Mammary epithelial cell (primary cell): Measurements from ENCODE around the gene PRR3.

Experiments
- EZH2 ChIP-seq: IDR thresholded peaks from 2 replicates; pipeline ENCODE4 v1.6.1; 2012; ENCODE audit warnings: low read length, inconsistent platforms, borderline replicate concordance
- TF ChIP-seq, protein P1 (sequence below), 2 donors: IDR thresholded peaks in 1 of 2; conservative IDR thresholded peaks in 1 of 2; 2 replicates each; pipeline ENCODE4 v1.5.1; 2011 to 2012; ENCODE audit warnings: inconsistent platforms in 2 of 2, low read length in 2 of 2, mild to moderate bottlenecking in 2 of 2, control low read depth in 1 of 2, low read depth in 1 of 2; ENCODE audit not compliant: insufficient read depth in 1 of 2; ENCODE audit errors: extremely low read depth in 1 of 2

DNA sequence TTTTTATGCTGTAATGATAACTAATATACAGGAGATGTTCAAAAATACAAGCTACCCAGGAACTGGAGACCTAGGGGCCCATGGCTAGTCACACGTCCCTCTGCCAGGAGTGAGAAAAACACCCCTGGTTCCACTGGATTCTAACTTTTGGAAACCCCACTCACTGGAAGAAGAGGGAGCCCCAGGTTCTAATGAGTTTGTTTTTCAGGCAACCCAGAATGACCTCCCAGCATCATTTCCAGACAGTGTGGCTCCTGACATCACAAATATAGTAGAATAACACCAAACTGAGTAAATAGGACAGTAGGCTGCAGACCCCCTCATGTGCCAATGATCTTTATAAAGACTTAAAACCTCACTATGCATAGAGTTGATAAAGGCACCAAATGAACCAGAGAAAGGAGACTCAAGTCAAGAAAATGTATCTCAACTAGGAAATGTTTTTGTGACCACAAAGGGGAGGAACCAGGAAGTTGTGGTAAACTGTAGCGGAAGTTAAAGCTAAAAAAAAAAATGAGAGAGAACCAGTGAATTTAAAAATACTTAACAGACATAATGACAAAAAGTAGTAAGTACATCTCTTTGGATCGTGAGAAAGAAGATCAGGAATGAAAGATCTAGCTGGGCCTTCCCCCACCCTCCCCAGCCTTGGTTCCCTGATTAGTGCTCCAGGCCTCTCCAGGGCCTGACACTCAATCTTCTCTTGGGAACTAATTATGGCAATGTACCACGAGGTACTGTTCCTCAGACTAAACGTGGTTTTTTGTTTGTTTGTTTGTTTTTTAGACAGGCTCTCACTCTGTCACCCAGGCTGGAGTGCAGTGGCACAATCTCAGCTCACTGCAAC is 48.0 kb upstream of the PRR3 start:
- TF ChIP-seq, protein P1, sequence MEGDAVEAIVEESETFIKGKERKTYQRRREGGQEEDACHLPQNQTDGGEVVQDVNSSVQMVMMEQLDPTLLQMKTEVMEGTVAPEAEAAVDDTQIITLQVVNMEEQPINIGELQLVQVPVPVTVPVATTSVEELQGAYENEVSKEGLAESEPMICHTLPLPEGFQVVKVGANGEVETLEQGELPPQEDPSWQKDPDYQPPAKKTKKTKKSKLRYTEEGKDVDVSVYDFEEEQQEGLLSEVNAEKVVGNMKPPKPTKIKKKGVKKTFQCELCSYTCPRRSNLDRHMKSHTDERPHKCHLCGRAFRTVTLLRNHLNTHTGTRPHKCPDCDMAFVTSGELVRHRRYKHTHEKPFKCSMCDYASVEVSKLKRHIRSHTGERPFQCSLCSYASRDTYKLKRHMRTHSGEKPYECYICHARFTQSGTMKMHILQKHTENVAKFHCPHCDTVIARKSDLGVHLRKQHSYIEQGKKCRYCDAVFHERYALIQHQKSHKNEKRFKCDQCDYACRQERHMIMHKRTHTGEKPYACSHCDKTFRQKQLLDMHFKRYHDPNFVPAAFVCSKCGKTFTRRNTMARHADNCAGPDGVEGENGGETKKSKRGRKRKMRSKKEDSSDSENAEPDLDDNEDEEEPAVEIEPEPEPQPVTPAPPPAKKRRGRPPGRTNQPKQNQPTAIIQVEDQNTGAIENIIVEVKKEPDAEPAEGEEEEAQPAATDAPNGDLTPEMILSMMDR (conservative IDR thresholded peaks at IDR 0.05 in 1 of 2, IDR thresholded peaks at IDR 0.05 in 1 of 2; ENCODE audit: extremely low read depth in 1 of 2, insufficient read depth in 1 of 2, low read depth in 1 of 2, low read length in 2 of 2), result no peak
- no peak for TF ChIP-seq EZH2
